Stimulated activated CD8-positive, alpha-beta memory T cell treated with anti-CD3 and anti-CD28 coated beads, Interleukin-12 subunit alpha, Interleukin-12 subunit beta, amount 100 ng/mL, for 24 hours (primary cell): ENCODE data around the gene BRD4.

Source experiments
- DNase-seq: peaks from one replicate; pipeline ENCODE4 v3.0.0-alpha.2; 2020; ENCODE audit errors: extremely low read depth

The BRD4 gene

GRCh38 chr19:15289673-15290072 lies 42.7 kb downstream of the BRD4 start:
- no peak for DNase-seq

- no peak for DNase-seq
Measured at GRCh38 chr19:15288146-15288963, 44.0 kb downstream of the BRD4 start.

GRCh38 chr19:15287496-15287895 lies 44.8 kb downstream of the BRD4 start:
- no peak for DNase-seq

GRCh38 chr19:15286688-15287365 lies 45.5 kb downstream of the BRD4 start:
- no peak for DNase-seq

- no peak for DNase-seq
Measured at GRCh38 chr19:15285896-15286591, 46.3 kb downstream of the BRD4 start.

- DNase-seq: no peak
Measured at GRCh38 chr19:15284896-15285295, 47.4 kb downstream of the BRD4 start.

- no peak for DNase-seq
Measured at GRCh38 chr19:15284091-15284490, 48.2 kb downstream of the BRD4 start.

GRCh38 chr19:15283141-15283883 lies 49.0 kb downstream of the BRD4 start:
- no peak for DNase-seq

- DNase-seq: no peak
Measured at GRCh38 chr19:15282311-15282705, 50.0 kb downstream of the BRD4 start.

GRCh38 chr19:15280915-15281683 lies 51.2 kb downstream of the BRD4 start:
- DNase-seq: no peak

GRCh38 chr19:15280048-15280725 lies 52.2 kb downstream of the BRD4 start:
- DNase-seq: no peak

GRCh38 chr19:15279326-15279904 lies 52.9 kb downstream of the BRD4 start:
- no peak for DNase-seq

GRCh38 chr19:15276620-15277215 lies 55.6 kb downstream of the BRD4 start:
- DNase-seq: no peak

- DNase-seq: no peak
Measured at GRCh38 chr19:15274477-15274876, 57.9 kb downstream of the BRD4 start.

GRCh38 chr19:15269806-15270205 lies 62.5 kb downstream of the BRD4 start:
- DNase-seq: no peak

- DNase-seq: no peak
Measured at GRCh38 chr19:15268928-15269253, 63.4 kb downstream of the BRD4 start.

- DNase-seq: no peak
Measured at GRCh38 chr19:15268192-15268927, 64.0 kb downstream of the BRD4 start.

- no peak for DNase-seq
Measured at GRCh38 chr19:15266683-15267082, 65.7 kb downstream of the BRD4 start.

- DNase-seq: no peak
Measured at GRCh38 chr19:15265850-15266248, 66.5 kb downstream of the BRD4 start.
